HK-2 (cell line): ENCODE measurements around the gene ZNF428.
"Not testable (repeated sequence)": the region's sequence is repeated elsewhere in the genome, so short reads cannot be mapped to it uniquely, and the experiment has no call there.

ENCODE experiments used
- DNase-seq: peaks from one replicate; pipeline ENCODE4 v3.0.0-alpha.2; 2018; ENCODE audit not compliant: unreplicated experiment

Gene ZNF428

DNA sequence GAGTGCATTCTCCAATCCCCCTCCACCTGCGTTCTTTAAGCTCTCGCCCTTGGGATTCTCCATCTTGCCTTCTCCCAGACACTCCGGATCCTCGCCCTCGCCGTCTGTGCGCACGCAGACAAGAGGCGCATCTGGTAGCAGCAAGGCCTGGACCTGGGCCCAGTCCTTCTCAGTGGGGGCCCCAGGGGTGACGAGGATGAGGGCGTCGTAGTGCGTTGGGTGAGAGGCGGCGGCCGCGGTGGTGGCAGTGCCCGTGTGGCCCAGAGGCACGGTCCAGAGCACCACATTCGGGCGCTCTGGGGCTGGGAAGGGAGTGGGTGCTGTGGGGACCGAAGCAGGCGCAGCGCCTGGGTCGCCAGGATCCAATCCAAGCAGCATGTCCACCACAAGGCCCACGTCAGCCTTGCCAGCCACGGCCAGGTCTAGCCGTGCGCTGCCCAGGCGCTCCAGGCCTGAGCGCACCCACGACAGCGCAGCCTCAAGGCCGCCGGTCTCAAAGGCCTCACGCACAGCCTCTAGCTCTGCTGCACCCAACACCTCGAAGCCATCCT, 26.6 kb downstream of the ZNF428 start:
- no peak for DNase-seq

GRCh38 chr19:43591904-43592772, 27.3 kb downstream of the ZNF428 start:
- DNase-seq: no peak

DNA sequence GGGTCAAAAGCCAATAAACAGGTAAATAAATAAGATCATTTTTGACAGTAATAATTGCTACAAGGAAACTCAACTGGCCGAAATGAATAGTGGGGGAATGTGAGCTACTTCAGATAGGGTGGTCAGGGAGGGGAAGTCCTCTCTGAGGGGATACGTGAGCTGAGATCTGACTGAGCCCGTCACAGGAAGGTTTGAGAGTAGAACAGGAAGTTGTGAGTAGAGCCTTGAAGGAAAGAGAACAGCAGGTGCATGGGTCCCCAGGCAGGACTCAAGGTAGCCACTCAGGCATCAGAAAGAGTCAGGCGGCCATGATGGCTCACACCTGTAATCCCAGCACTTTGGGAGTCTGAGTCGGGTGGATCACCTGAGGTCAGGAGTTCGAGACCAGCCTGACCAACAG, 29.8 kb downstream of the ZNF428 start:
- DNase-seq: no peak

DNA sequence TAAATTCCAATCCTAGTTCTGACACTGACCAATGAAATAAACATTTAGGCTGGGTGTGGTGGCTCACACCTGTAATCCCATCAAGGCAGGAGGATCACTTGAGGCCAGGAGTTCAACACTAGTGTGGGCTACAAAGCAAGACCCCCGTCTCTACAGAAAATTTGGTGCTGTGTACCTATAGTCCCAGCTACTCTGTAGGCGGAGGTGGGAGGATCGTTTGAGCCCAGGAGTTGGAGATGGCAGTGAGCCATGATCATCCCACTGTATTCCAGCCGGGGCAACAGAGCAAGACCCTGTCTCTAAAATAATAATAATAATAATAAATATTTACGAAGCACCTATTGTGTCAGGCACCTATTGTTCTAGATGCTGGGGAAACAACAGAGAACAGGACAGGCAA, 30.2 kb downstream of the ZNF428 start:
- DNase-seq: no peak

- DNase-seq: not testable (repeated sequence)
Observed at GRCh38 chr19:43587029-43587428, 32.4 kb downstream of the ZNF428 start.

GRCh38 chr19:43586346-43586745, 33.1 kb downstream of the ZNF428 start:
- DNase-seq: no peak

GRCh38 chr19:43584484-43584883, 34.9 kb downstream of the ZNF428 start:
- peak; percentile 32 for DNase-seq

DNA sequence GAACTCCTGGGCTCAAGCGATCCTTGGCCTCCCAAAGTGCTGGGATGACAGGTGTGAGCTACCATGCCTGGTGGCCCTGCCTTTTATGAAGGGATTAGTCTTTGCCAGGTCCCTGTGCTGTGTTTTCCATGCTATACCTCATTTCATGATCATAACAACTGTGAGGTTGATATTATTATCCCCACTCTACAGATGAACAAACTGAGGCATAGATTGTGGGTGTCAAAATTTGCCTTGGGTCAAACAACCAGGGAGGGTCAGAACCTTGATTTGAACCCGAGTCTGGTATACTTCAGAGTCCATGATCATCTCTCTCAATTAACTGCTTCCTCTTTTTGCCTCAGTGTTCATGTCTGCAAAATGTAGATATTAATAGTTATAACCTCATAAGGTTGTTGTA, 36.9 kb downstream of the ZNF428 start:
- DNase-seq: no peak

DNA sequence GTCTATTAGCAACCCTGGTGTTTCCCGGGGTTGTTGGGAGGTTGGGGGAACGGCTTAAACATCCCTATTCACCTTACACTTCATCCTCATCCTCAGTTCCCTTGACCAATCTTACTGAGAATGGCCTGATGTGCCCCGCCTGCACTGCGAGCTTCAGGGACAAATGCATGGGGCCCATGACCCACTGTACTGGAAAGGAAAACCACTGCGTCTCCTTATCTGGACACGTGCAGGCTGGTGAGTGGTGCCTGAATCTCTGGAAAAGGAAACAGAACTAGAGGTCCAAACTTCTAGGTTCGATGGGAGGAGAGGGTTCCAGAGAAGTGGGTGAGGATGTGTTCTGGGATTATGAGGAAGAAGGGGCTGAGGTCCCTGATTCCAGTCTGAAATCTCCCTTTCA, 38.0 kb downstream of the ZNF428 start:
- no peak for DNase-seq

DNA sequence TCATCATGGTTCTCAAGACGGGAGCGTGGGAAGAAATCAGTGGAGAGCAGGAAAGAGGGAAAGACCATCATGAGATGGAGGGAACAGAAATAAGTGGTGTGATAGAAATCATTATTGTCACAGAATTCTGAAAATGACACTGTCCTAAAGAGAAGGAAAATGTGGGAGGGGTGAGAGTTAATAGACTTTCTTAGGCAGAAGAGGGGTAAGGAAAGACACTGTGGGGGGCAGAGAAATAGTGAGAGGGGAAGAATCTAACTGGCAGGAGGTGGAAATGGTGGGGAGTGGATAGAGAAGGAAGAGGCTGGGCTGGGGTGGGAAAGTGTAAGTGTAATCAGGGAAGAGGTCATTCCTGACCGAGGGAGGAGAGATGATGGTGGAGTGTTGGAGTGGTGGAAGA, 40.6 kb downstream of the ZNF428 start:
- no peak for DNase-seq

DNA sequence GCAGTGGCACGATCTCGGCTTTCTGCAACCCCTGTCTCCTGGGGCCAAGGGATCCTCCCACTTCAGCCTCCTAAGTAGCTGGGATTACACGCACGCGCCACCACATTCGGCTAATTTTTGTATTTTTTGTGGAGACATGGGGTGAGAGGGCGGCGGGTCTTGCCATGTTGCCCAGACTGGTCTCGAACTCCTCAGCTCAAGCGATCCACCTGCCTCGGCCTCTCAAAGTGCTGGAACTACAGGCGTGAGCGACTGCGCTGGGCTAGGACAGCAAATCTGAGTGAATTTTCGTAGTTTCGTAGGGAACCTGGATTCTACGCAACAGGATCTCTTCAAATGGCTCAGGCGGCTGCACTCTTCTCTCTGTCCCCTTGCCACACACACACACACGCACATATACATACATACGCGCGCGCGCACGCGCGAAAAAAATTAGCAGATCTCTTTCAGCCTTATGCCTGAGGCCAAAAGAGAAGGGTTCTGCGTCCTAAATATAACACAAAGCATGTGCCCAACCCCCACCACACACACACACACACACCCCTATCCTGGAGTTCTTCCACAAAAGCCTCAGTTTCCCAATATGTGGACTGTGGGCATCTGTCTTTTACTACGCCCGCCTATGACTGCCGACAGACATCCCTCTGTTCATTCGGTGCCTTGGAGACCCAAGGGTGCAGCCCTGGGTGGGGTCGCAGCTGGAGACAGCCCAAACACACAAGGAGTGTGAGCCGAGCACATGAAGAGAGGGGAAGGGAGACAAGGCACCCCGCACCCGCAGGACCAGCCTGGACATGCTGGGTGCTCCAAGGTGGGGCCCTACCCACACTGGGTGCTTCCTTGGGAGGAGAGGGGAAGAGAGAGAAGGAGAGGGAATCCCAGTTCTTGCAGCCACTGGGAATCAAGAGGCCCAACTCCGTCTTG, 43.2 kb downstream of the ZNF428 start:
- DNase-seq: no peak

GRCh38 chr19:43575156-43575950, 44.1 kb downstream of the ZNF428 start, which contains the start of the genes PINLYP and XRCC1:
PINLYP (plus strand) TSS chr19:43575801; CDS start chr19:43577192, 1,391 bp downstream.
XRCC1 (minus strand) TSS chr19:43575527; CDS start chr19:43575458, 69 bp downstream.
- DNase-seq: peak; percentile 95

- DNase-seq: peak; percentile 83
Observed at GRCh38 chr19:43574424-43575155, 44.8 kb downstream of the ZNF428 start.

- DNase-seq: no peak
Observed at GRCh38 chr19:43572171-43572588, 47.2 kb downstream of the ZNF428 start.

DNA sequence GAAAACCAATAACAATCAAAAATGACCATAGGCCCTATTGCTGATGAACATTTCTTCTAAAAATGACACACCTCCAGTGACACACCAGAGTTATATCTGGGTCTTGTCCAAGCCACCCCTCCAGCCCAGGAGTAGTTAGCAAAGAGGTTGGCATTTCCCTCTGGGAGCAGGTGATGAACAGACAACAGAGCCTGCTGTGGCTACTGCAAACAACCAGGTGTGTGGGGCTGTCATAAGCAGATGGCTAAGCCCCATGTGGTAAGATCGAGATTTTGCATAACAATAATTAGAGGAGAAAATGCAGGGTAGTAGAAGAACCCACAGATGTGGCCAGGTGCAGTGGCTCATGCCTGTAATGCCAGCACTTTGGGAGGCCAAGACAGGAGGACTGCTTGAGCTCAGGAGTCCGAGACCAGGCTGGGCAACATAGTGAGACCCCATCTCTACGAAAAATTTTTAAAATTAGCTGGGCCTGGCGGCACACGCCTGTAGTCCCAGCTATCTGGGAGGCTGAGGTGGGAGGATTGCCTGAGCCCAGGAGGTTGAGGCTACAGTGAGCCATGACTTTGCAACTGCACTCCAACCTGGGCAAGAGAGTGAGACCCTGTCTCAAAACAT, 49.1 kb downstream of the ZNF428 start:
- DNase-seq: no peak

DNA sequence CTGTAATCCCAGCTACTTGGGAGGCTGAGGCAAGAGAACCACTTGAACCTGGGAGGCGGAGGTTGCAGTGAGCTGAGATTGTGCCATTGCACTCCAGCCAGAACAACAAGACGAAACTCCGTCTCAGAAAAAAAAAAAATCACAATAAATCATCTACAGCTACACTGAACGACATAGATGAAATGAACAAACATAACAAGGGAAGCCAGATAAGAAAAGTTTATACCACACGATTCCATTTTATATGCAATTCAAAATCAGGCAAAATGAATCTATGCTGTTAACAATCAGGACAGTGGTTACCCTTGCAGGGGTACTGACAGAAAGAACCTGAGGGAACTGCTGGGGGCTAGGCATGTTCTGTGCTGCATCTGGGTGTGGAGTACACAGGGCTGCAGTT, 49.8 kb downstream of the ZNF428 start:
- no peak for DNase-seq

- no peak for DNase-seq
Observed at GRCh38 chr19:43564800-43565199, 54.6 kb downstream of the ZNF428 start.

GRCh38 chr19:43563816-43564457, 55.5 kb downstream of the ZNF428 start:
- DNase-seq: no peak

DNA sequence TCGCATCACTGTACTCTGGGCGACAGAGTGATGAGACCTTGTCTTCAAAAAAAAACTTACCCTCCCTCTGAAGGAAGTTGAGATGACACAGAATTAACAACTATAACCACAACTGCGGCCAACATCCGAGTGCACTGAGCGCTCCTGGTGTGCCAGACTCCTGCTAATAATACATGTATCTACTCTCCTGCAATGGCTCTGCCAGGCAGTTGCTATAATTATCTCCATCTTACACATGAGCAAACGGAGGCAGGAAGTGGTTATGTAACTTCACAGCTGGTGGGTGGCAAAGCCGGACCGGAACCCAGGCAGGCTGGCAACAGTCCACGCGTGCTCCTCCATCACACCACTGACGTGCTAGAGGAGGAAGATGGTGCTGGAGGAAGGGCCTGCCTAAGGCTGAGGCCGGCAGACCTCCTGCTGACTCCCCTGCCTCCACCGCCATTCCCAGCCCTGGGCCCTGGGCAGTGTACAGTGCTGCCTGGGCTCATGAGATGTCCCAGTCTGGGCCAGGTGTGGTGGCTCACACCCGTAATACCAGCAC, 56.7 kb downstream of the ZNF428 start:
- DNase-seq: peak; percentile 88
